Measurements from ENCODE around the gene VIL1. TPM values are rescaled to one million over a fixed set of nuclear protein-coding genes. Genes with fewer than 3 reads are reported as not detected.

Gene VIL1
- total RNA-seq, 3 donors from 2014 or later (not counting 1 experiment from before 2014, with no cell fraction given), result 1.5 to 1.8 (median 1.6) TPM

DNA sequence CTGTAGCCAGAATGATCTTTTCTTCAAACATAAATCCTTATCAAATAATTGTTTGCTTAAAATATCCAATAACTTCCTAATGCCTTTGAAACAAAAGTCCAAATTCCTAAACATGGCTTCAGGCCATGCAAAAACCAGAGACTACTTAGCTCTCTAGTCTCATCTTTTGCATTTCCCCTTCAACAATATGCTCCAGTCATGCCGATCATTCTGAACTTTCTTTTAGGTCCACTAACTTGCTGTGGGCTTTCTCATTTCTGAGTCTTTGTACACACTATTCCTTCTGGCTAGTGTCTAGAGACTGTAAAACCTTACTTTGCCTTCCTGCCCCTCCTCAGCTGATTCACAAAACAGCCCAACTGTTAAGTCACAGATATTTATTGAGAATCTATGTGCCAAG, 51.5 kb downstream of the VIL1 start:
- H3K36me3 ChIP-seq (ENCODE audit: control insufficient read depth, insufficient read depth, low read length), result peaks cover 20% of the 10 kb centered on the region
- DNase-seq (no peak), ATAC-seq (no peak)
- no peak overlapping the region for H3K4me3 Mint-ChIP-seq
- H3K27ac Mint-ChIP-seq, result peak overlapping the region; percentile 75 to 86
- H3K27me3 Mint-ChIP-seq (ENCODE audit: low read depth in 2 of 2), result no peaks in the 10 kb centered on the region
- H3K27me3 ChIP-seq (ENCODE audit: control insufficient read depth, insufficient read depth, low read length), result no peaks in the 10 kb centered on the region
- H3K9me3 Mint-ChIP-seq, result no peaks in the 10 kb centered on the region
- WGBS (ENCODE audit: insufficient coverage), result 0% methylated on average over 1 of the region's 1 CpG
- peaks cover 9% of the 10 kb centered on the region for H3K4me1 ChIP-seq (ENCODE audit: control insufficient read depth, insufficient read depth, low read length)
- no peak overlapping the region for H3K4me3 ChIP-seq (ENCODE audit: low read length)
- intact Hi-C loops (cut with micrococcal nuclease), result no loop called here
- TF ChIP-seq, protein P1, sequence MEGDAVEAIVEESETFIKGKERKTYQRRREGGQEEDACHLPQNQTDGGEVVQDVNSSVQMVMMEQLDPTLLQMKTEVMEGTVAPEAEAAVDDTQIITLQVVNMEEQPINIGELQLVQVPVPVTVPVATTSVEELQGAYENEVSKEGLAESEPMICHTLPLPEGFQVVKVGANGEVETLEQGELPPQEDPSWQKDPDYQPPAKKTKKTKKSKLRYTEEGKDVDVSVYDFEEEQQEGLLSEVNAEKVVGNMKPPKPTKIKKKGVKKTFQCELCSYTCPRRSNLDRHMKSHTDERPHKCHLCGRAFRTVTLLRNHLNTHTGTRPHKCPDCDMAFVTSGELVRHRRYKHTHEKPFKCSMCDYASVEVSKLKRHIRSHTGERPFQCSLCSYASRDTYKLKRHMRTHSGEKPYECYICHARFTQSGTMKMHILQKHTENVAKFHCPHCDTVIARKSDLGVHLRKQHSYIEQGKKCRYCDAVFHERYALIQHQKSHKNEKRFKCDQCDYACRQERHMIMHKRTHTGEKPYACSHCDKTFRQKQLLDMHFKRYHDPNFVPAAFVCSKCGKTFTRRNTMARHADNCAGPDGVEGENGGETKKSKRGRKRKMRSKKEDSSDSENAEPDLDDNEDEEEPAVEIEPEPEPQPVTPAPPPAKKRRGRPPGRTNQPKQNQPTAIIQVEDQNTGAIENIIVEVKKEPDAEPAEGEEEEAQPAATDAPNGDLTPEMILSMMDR (IDR thresholded peaks at IDR 0.05), result no peak
- H3K9me3 ChIP-seq (ENCODE audit: control insufficient read depth, insufficient read depth, low read length), result no peaks in the 10 kb centered on the region
- peak overlapping the region; percentile 60 for H3K27ac ChIP-seq (ENCODE audit: low read length)
- no peaks in the 10 kb centered on the region for H3K36me3 Mint-ChIP-seq
- H3K4me1 Mint-ChIP-seq, result peaks cover 29 to 37% of the 10 kb centered on the region in 2 donors

- ATAC-seq, result peak in 1 of 3 donors; percentile 34
Measured at GRCh38 chr2:218471036-218471435, 52.1 kb downstream of the VIL1 start.

GRCh38 chr2:218471982-218472381, 53.1 kb downstream of the VIL1 start:
- peaks cover 9% of the 10 kb centered on the region for H3K4me1 ChIP-seq (ENCODE audit: control insufficient read depth, insufficient read depth, low read length)
- H3K36me3 ChIP-seq (ENCODE audit: control insufficient read depth, insufficient read depth, low read length), result peaks cover 27% of the 10 kb centered on the region
- no peak overlapping the region for H3K4me3 ChIP-seq (ENCODE audit: low read length)
- Mint-ChIP-seq H3K4me3 (no peak overlapping the region), H3K9me3 (no peaks in the 10 kb centered on the region), H3K36me3 (no peaks in the 10 kb centered on the region), H3K27ac (peak overlapping the region; percentile 75 to 86), H3K4me1 (peaks cover 20 to 29% of the 10 kb centered on the region in 2 donors), H3K27me3 (ENCODE audit: low read depth in 2 of 2) (no peaks in the 10 kb centered on the region)
- intact Hi-C loops (cut with micrococcal nuclease), result no loop called here
- ATAC-seq (no peak), DNase-seq (no peak)
- no peaks in the 10 kb centered on the region for H3K9me3 ChIP-seq (ENCODE audit: control insufficient read depth, insufficient read depth, low read length)
- H3K27ac ChIP-seq (ENCODE audit: low read length), result no peak overlapping the region
- 76% methylated on average over 5 of the region's 5 CpGs for WGBS (ENCODE audit: insufficient coverage)
- TF ChIP-seq, protein P1 (IDR thresholded peaks at IDR 0.05), result no peak
- H3K27me3 ChIP-seq (ENCODE audit: control insufficient read depth, insufficient read depth, low read length), result no peaks in the 10 kb centered on the region

More at GRCh38 chr2:218471036-218471435, 52.1 kb downstream of the VIL1 start:
- peak overlapping the region; percentile 38 for H3K4me3 Mint-ChIP-seq
- TF ChIP-seq, protein P1 (IDR thresholded peaks at IDR 0.05), result no peak
- H3K27ac Mint-ChIP-seq, result peak overlapping the region; percentile 75 to 86
- H3K9me3 ChIP-seq (ENCODE audit: control insufficient read depth, insufficient read depth, low read length), result no peaks in the 10 kb centered on the region
- peaks cover 25 to 33% of the 10 kb centered on the region in 2 donors for H3K4me1 Mint-ChIP-seq
- H3K4me3 ChIP-seq (ENCODE audit: low read length), result no peak overlapping the region
- 46% methylated on average over 2 of the region's 2 CpGs for WGBS (ENCODE audit: insufficient coverage)
- no peaks in the 10 kb centered on the region for H3K36me3 Mint-ChIP-seq
- no peaks in the 10 kb centered on the region for H3K27me3 Mint-ChIP-seq (ENCODE audit: low read depth in 2 of 2)
- peak overlapping the region; percentile 60 for H3K27ac ChIP-seq (ENCODE audit: low read length)
- H3K9me3 Mint-ChIP-seq, result no peaks in the 10 kb centered on the region
- H3K4me1 ChIP-seq (ENCODE audit: control insufficient read depth, insufficient read depth, low read length), result peaks cover 9% of the 10 kb centered on the region
- intact Hi-C loops (cut with micrococcal nuclease), result no loop called here
- peaks cover 22% of the 10 kb centered on the region for H3K36me3 ChIP-seq (ENCODE audit: control insufficient read depth, insufficient read depth, low read length)
- no peaks in the 10 kb centered on the region for H3K27me3 ChIP-seq (ENCODE audit: control insufficient read depth, insufficient read depth, low read length)
- DNase-seq, result no peak

DNA sequence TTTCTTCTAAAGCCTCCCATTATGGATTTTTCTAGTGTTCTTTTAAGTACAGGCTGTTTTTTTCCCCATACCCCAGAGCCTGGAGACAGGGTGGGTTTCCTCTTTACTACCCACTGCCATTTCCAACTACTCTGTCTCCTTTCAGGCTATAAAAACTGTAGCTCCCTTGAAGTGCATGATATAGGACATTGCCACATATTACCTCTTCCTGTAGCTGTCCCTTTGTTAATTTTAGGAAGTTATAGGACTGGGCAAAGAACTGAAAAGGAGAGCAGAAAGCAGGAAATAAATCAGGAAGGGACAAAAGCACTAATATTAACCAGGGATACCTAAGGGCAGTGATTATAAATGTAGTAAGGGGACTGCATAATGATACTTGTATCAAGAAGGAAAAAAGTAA, 54.1 kb downstream of the VIL1 start:
- no peaks in the 10 kb centered on the region for H3K9me3 Mint-ChIP-seq
- Histone ChIP-seq H3K36me3 (ENCODE audit: control insufficient read depth, insufficient read depth, low read length) (peaks cover 33% of the 10 kb centered on the region), H3K4me3 (ENCODE audit: low read length) (no peak overlapping the region), H3K27me3 (ENCODE audit: control insufficient read depth, insufficient read depth, low read length) (no peaks in the 10 kb centered on the region), H3K4me1 (ENCODE audit: control insufficient read depth, insufficient read depth, low read length) (peaks cover 9% of the 10 kb centered on the region), H3K9me3 (ENCODE audit: control insufficient read depth, insufficient read depth, low read length) (no peaks in the 10 kb centered on the region), H3K27ac (ENCODE audit: low read length) (no peak overlapping the region)
- TF ChIP-seq, protein P1 (IDR thresholded peaks at IDR 0.05), result no peak
- no peak overlapping the region for H3K4me3 Mint-ChIP-seq
- peak overlapping the region in 1 of 2 donors; percentile 75 for H3K27ac Mint-ChIP-seq
- no peaks in the 10 kb centered on the region for H3K36me3 Mint-ChIP-seq
- intact Hi-C loops (cut with micrococcal nuclease), result no loop called here
- no peak for ATAC-seq
- H3K4me1 Mint-ChIP-seq, result peaks cover 20 to 29% of the 10 kb centered on the region in 2 donors
- no peak for DNase-seq
- no peaks in the 10 kb centered on the region for H3K27me3 Mint-ChIP-seq (ENCODE audit: low read depth in 2 of 2)

All from natural killer cell (primary cell).